Measurements from ENCODE around the gene ZNF124. TPM values are rescaled to one million over a fixed set of nuclear protein-coding genes. Genes with fewer than 3 reads are reported as not detected.

Gene ZNF124
- total RNA-seq, 1 experiment from 2014 or later: 22.2 TPM

DNA sequence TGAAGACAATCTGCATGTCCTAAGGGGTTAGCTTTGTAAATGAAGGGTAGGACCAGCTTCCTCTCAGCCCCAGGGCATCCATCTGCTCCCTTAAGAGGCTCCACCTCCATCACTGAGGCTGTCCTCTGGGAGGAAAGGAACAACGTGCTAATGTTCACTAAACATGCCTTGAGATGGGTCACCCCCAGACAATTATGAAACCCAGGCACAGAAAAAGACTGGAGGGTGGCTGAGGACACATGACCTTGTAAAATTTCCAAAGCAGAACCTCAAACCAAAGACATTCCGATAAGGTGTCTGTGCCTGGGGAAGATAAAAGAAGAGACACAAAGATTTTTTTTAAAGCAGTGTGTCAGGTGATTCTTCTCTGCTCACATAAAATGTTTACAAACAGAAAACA, 37.6 kb upstream of the ZNF124 start:
- BruUV-seq (replicated peaks): no TSS peak
- intact Hi-C loops (cut with micrococcal nuclease): loop anchor here (1.0 kb wide), 1 partner anchor 122 kb away; the partner anchor contains the start of gene ZNF496
- H3K4me1 ChIP-seq (ENCODE audit: insufficient read depth, low read length): peaks cover 19% of the 10 kb centered on the region
- ATAC-seq (no peak), DNase-seq (peak; percentile 43)
- peaks cover 27% of the 10 kb centered on the region for H3K36me3 ChIP-seq (ENCODE audit: low read depth, low read length)
- H3K9ac ChIP-seq (ENCODE audit: low read length): peak overlapping the region; percentile 84
- peak overlapping the region; percentile 88 for H3K4me2 ChIP-seq (ENCODE audit: low read length)
- H3F3A ChIP-seq (ENCODE audit: low read length, unreplicated experiment): no peaks in the 10 kb centered on the region
- H3K79me2 ChIP-seq (ENCODE audit: low read length): peaks cover 63% of the 10 kb centered on the region
- H3K4me3 ChIP-seq (ENCODE audit: low read length): peak overlapping the region; percentile 79
- H3K27ac ChIP-seq (ENCODE audit: low read length): no peak overlapping the region
- TF ChIP-seq EZH2 (IDR thresholded peaks at IDR 0.05; ENCODE audit: low read length, unreplicated experiment) (no peak), EZH2phosphoT487 (IDR thresholded peaks at IDR 0.05; ENCODE audit: borderline replicate concordance, low read length) (no peak)
- TF ChIP-seq, protein P1, sequence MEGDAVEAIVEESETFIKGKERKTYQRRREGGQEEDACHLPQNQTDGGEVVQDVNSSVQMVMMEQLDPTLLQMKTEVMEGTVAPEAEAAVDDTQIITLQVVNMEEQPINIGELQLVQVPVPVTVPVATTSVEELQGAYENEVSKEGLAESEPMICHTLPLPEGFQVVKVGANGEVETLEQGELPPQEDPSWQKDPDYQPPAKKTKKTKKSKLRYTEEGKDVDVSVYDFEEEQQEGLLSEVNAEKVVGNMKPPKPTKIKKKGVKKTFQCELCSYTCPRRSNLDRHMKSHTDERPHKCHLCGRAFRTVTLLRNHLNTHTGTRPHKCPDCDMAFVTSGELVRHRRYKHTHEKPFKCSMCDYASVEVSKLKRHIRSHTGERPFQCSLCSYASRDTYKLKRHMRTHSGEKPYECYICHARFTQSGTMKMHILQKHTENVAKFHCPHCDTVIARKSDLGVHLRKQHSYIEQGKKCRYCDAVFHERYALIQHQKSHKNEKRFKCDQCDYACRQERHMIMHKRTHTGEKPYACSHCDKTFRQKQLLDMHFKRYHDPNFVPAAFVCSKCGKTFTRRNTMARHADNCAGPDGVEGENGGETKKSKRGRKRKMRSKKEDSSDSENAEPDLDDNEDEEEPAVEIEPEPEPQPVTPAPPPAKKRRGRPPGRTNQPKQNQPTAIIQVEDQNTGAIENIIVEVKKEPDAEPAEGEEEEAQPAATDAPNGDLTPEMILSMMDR (conservative IDR thresholded peaks at IDR 0.05; ENCODE audit: low read depth, low read length): no peak
- ChIA-PET POLR2A (ENCODE audit: unreplicated experiment) (no interaction called here), CTCF (no interaction called here)
- H3K9me2 ChIP-seq (replicated peaks; ENCODE audit: low read length): no peaks in the 10 kb centered on the region
- peaks cover 25% of the 10 kb centered on the region for H4K20me1 ChIP-seq (ENCODE audit: low read length)
- no peaks in the 10 kb centered on the region for H3K27me3 ChIP-seq (ENCODE audit: low read length)
- no peaks in the 10 kb centered on the region for H3K9me3 ChIP-seq (ENCODE audit: low read length)
- H2AFZ ChIP-seq (ENCODE audit: low read length): no peak overlapping the region

DNA sequence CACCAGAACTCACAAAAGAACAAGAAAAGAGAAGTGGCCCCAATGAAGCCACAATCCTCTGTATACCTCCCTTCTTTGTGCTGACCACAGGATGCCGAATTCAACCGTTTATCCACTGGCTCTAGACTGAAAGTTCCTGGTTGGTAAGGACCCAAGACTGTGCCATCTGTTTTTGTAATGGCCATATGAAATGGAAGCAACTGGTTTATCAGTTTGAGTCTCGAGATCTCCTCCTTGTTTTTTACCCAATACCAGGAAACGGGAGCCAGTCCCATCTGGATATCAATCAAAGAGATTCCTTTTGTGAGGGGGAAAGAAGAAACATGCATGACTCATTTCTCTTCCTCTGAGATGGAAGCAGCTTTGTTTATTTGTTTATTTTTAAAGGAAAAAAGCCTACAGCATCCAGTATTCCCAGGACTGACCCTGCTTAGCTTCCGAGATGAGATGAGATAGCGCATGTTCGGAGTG, 32.4 kb upstream of the ZNF124 start:
- Histone ChIP-seq H3F3A (ENCODE audit: low read length, unreplicated experiment) (no peaks in the 10 kb centered on the region), H4K20me1 (ENCODE audit: low read length) (peaks cover 33% of the 10 kb centered on the region), H3K36me3 (ENCODE audit: low read depth, low read length) (peaks cover 73% of the 10 kb centered on the region), H3K4me2 (ENCODE audit: low read length) (no peak overlapping the region), H3K9ac (ENCODE audit: low read length) (no peak overlapping the region), H2AFZ (ENCODE audit: low read length) (no peak overlapping the region), H3K4me3 (ENCODE audit: low read length) (no peak overlapping the region), H3K79me2 (ENCODE audit: low read length) (peaks cover 83% of the 10 kb centered on the region), H3K4me1 (ENCODE audit: insufficient read depth, low read length) (peaks cover 15% of the 10 kb centered on the region), H3K27ac (ENCODE audit: low read length) (no peak overlapping the region), H3K9me3 (ENCODE audit: low read length) (no peaks in the 10 kb centered on the region), H3K27me3 (ENCODE audit: low read length) (no peaks in the 10 kb centered on the region), H3K9me2 (replicated peaks; ENCODE audit: low read length) (no peaks in the 10 kb centered on the region)
- intact Hi-C loops (cut with micrococcal nuclease): no loop called here
- CTCF ChIA-PET: no interaction called here
- POLR2A ChIA-PET (ENCODE audit: unreplicated experiment): no interaction called here
- TF ChIP-seq EZH2phosphoT487 (IDR thresholded peaks at IDR 0.05; ENCODE audit: borderline replicate concordance, low read length) (no peak), EZH2 (IDR thresholded peaks at IDR 0.05; ENCODE audit: low read length, unreplicated experiment) (no peak)
- TF ChIP-seq, protein P1 (conservative IDR thresholded peaks at IDR 0.05; ENCODE audit: low read depth, low read length): no peak
- no TSS peak for BruUV-seq (replicated peaks)
- DNase-seq (peak; percentile 20), ATAC-seq (no peak; the same call in 1 of the 2 replicates)

DNA sequence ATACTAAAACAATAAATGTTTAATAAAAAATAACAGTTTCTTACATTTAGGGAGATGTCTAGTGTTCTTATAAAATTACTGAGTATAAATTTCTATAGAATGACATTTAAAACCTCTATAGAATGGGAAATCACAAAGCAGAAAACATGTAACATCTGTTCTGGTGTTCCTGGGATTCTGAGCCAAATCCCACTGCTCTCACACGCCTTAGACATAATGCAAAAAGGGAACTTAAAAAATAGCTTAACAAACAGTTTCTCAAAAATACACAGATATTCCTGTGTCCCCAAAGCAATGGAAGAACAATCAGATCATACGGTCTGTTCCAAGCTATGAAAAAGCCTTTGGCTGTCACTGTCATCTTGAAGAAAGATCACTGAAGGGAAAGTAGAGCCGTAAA, 27.0 kb upstream of the ZNF124 start:
- Histone ChIP-seq H3K4me1 (ENCODE audit: insufficient read depth, low read length) (no peaks in the 10 kb centered on the region), H3K9me3 (ENCODE audit: low read length) (peaks cover 14% of the 10 kb centered on the region), H3K27ac (ENCODE audit: low read length) (no peak overlapping the region), H2AFZ (ENCODE audit: low read length) (no peak overlapping the region), H4K20me1 (ENCODE audit: low read length) (peaks cover 6% of the 10 kb centered on the region; the same call in 1 of the 2 replicates), H3K79me2 (ENCODE audit: low read length) (peaks cover 28% of the 10 kb centered on the region), H3K36me3 (ENCODE audit: low read depth, low read length) (peaks cover 92% of the 10 kb centered on the region), H3K4me2 (ENCODE audit: low read length) (no peak overlapping the region), H3K9ac (ENCODE audit: low read length) (no peak overlapping the region), H3F3A (ENCODE audit: low read length, unreplicated experiment) (no peaks in the 10 kb centered on the region), H3K4me3 (ENCODE audit: low read length) (no peak overlapping the region), H3K27me3 (ENCODE audit: low read length) (no peaks in the 10 kb centered on the region), H3K9me2 (replicated peaks; ENCODE audit: low read length) (no peaks in the 10 kb centered on the region)
- intact Hi-C loops (cut with micrococcal nuclease): no loop called here
- ATAC-seq (no peak), DNase-seq (no peak)
- no TSS peak for BruUV-seq (replicated peaks)
- CTCF ChIA-PET: no interaction called here
- TF ChIP-seq, protein P1 (conservative IDR thresholded peaks at IDR 0.05; ENCODE audit: low read depth, low read length): no peak
- TF ChIP-seq EZH2 (IDR thresholded peaks at IDR 0.05; ENCODE audit: low read length, unreplicated experiment) (no peak), EZH2phosphoT487 (IDR thresholded peaks at IDR 0.05; ENCODE audit: borderline replicate concordance, low read length) (no peak)
- POLR2A ChIA-PET (ENCODE audit: unreplicated experiment): no interaction called here

Data from PC-3 (cell line).